Stimulated activated CD8-positive, alpha-beta memory T cell treated with anti-CD3 and anti-CD28 coated beads, Interleukin-2, amount 100 ng/mL, for 48 hours (primary cell): ENCODE data around the gene ABHD6.
"Not testable (repeated sequence)": the region's sequence is repeated elsewhere in the genome, so short reads cannot be mapped to it uniquely, and the experiment has no call there.

Source experiments
- DNase-seq, 2 donors: peaks; one replicate each; pipeline ENCODE4 v3.0.0-alpha.2; 2020; ENCODE audit warnings: low read depth in 2 of 2

The ABHD6 gene

GRCh38 chr3:58322793-58323192 lies 85.2 kb downstream of the ABHD6 start:
- no peak for DNase-seq

- no peak for DNase-seq
These were observed 86.2 kb downstream of the ABHD6 start for GRCh38 chr3:58323529-58324390.

- DNase-seq, result no peak
These were observed 87.1 kb downstream of the ABHD6 start for GRCh38 chr3:58324391-58325390.

- no peak for DNase-seq
These were observed 88.0 kb downstream of the ABHD6 start for GRCh38 chr3:58325525-58325992.

- DNase-seq, result no peak
These were observed 88.8 kb downstream of the ABHD6 start for GRCh38 chr3:58326267-58326900.

- no peak for DNase-seq
These were observed 91.7 kb downstream of the ABHD6 start for GRCh38 chr3:58329150-58329921.

- no peak for DNase-seq
These were observed 92.4 kb downstream of the ABHD6 start for GRCh38 chr3:58329922-58330413.

- no peak for DNase-seq
These were observed 94.1 kb downstream of the ABHD6 start for GRCh38 chr3:58331593-58332152.

- peak; percentile 68 to 77 for DNase-seq
These were observed 95.1 kb downstream of the ABHD6 start, which contains the start of gene PXK for GRCh38 chr3:58332575-58333188. Gene PXK (plus strand): TSS chr3:58332892. CDS start chr3:58332989, 97 bp downstream.

GRCh38 chr3:58333206-58334012 lies 95.8 kb downstream of the ABHD6 start:
- no peak for DNase-seq

GRCh38 chr3:58334013-58334321 lies 96.4 kb downstream of the ABHD6 start:
- no peak for DNase-seq

- DNase-seq, result no peak
These were observed 96.9 kb downstream of the ABHD6 start for GRCh38 chr3:58334506-58334884.

GRCh38 chr3:58335652-58335947 lies 98.0 kb downstream of the ABHD6 start:
- DNase-seq, result no peak

GRCh38 chr3:58336135-58336882 lies 98.7 kb downstream of the ABHD6 start:
- DNase-seq, result no peak

- DNase-seq, result no peak
These were observed 99.6 kb downstream of the ABHD6 start for GRCh38 chr3:58337190-58337589.

GRCh38 chr3:58339146-58339545 lies 101.6 kb downstream of the ABHD6 start:
- DNase-seq, result not testable (repeated sequence)

GRCh38 chr3:58340594-58341244 lies 103.1 kb downstream of the ABHD6 start:
- DNase-seq, result no peak

GRCh38 chr3:58341376-58341775 lies 103.8 kb downstream of the ABHD6 start:
- no peak for DNase-seq
